Endometrium (tissue), 2 donors: ENCODE results near the gene SPON1.
A peak's percentile ranks its signal among the peaks of the same experiment; 100 is the strongest.
"Not testable (repeated sequence)": the region's sequence is repeated elsewhere in the genome, so short reads cannot be mapped to it uniquely, and the experiment has no call there.

Experiments used
- FAIRE-seq: peaks from 2 replicates; lab custom pipeline; 2012; peaks lifted over from hg19 to GRCh38; lab: Jason Lieb, UNC
- donor health status: control.
- donor health status: control.

The SPON1 gene

GRCh38 chr11:14124886-14125285, 162.4 kb downstream of the SPON1 start:
- FAIRE-seq = no peak

GRCh38 chr11:14125529-14125928, 163.0 kb downstream of the SPON1 start:
- no peak for FAIRE-seq

- FAIRE-seq = no peak
These were observed 165.2 kb downstream of the SPON1 start for GRCh38 chr11:14127679-14128078.

GRCh38 chr11:14132312-14132711, 169.8 kb downstream of the SPON1 start:
- FAIRE-seq = peak; percentile 88

- no peak for FAIRE-seq
These were observed 170.9 kb downstream of the SPON1 start for GRCh38 chr11:14133381-14133780.

GRCh38 chr11:14136561-14136960, 174.0 kb downstream of the SPON1 start:
- peak; percentile 91 for FAIRE-seq

- FAIRE-seq = no peak
These were observed 174.8 kb downstream of the SPON1 start for GRCh38 chr11:14137284-14137683.

GRCh38 chr11:14140991-14141390, 178.5 kb downstream of the SPON1 start:
- peak; percentile 80 for FAIRE-seq

- FAIRE-seq = peak; percentile 73
These were observed 179.2 kb downstream of the SPON1 start for GRCh38 chr11:14141676-14142075.

- no peak for FAIRE-seq
These were observed 182.4 kb downstream of the SPON1 start for GRCh38 chr11:14144934-14145333.

- FAIRE-seq = no peak
These were observed 186.2 kb downstream of the SPON1 start for GRCh38 chr11:14148653-14149273.

- FAIRE-seq = no peak
These were observed 187.2 kb downstream of the SPON1 start for GRCh38 chr11:14149683-14150082.

GRCh38 chr11:14150878-14151277, 188.4 kb downstream of the SPON1 start:
- FAIRE-seq = no peak

- not testable (repeated sequence) for FAIRE-seq
These were observed 191.6 kb downstream of the SPON1 start for GRCh38 chr11:14154103-14154502.

GRCh38 chr11:14158393-14158792, 195.9 kb downstream of the SPON1 start:
- no peak for FAIRE-seq

- no peak for FAIRE-seq
These were observed 201.1 kb downstream of the SPON1 start for GRCh38 chr11:14163576-14163975.

GRCh38 chr11:14173679-14174078, 211.2 kb downstream of the SPON1 start:
- not testable (repeated sequence) for FAIRE-seq

GRCh38 chr11:14179116-14179820, 216.7 kb downstream of the SPON1 start:
- FAIRE-seq = no peak

GRCh38 chr11:14181121-14181520, 218.6 kb downstream of the SPON1 start:
- FAIRE-seq = no peak

GRCh38 chr11:14182833-14183364, 220.4 kb downstream of the SPON1 start:
- FAIRE-seq = no peak

GRCh38 chr11:14184028-14184940, 221.8 kb downstream of the SPON1 start:
- FAIRE-seq = no peak

GRCh38 chr11:14185461-14185860, 222.9 kb downstream of the SPON1 start:
- FAIRE-seq = no peak
